ENCODE measurements around the gene ACOT7.

Gene ACOT7

GRCh38 chr1:6360517-6361070 lies 33.0 kb downstream of the ACOT7 start:
- Histone ChIP-seq H3F3A (ENCODE audit: control insufficient read depth, insufficient read depth) (no peaks in the 10 kb centered on the region), H3K4me1 (ENCODE audit: control insufficient read depth, low read length) (no peaks in the 10 kb centered on the region), H3K36me3 (ENCODE audit: control insufficient read depth, low read length) (no peaks in the 10 kb centered on the region), H3K9me2 (replicated peaks; ENCODE audit: control insufficient read depth, low read length) (no peaks in the 10 kb centered on the region), H3K4me2 (ENCODE audit: low read length) (no peak overlapping the region), H3K27me3 (ENCODE audit: control insufficient read depth, low read length) (no peaks in the 10 kb centered on the region), H3K79me2 (ENCODE audit: control insufficient read depth, low read length) (peaks cover 28% of the 10 kb centered on the region), H4K20me1 (ENCODE audit: control insufficient read depth, insufficient read depth, low read depth, low read length) (peaks cover 3% of the 10 kb centered on the region; the same call in 1 of the 2 replicates), H3K4me3 (ENCODE audit: low read length) (no peak overlapping the region), H3K27ac (ENCODE audit: low read depth, low read length) (no peak overlapping the region), H3K9me3 (ENCODE audit: control insufficient read depth, insufficient read depth, low read length) (no peaks in the 10 kb centered on the region)
- TF ChIP-seq, protein P1, sequence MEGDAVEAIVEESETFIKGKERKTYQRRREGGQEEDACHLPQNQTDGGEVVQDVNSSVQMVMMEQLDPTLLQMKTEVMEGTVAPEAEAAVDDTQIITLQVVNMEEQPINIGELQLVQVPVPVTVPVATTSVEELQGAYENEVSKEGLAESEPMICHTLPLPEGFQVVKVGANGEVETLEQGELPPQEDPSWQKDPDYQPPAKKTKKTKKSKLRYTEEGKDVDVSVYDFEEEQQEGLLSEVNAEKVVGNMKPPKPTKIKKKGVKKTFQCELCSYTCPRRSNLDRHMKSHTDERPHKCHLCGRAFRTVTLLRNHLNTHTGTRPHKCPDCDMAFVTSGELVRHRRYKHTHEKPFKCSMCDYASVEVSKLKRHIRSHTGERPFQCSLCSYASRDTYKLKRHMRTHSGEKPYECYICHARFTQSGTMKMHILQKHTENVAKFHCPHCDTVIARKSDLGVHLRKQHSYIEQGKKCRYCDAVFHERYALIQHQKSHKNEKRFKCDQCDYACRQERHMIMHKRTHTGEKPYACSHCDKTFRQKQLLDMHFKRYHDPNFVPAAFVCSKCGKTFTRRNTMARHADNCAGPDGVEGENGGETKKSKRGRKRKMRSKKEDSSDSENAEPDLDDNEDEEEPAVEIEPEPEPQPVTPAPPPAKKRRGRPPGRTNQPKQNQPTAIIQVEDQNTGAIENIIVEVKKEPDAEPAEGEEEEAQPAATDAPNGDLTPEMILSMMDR (IDR thresholded peaks at IDR 0.05; ENCODE audit: low read depth, low read length, poor library complexity, severe bottlenecking), result no peak
- no peak for TF ChIP-seq EZH2phosphoT487 (IDR thresholded peaks at IDR 0.05; ENCODE audit: borderline replicate concordance, low read length)

DNA sequence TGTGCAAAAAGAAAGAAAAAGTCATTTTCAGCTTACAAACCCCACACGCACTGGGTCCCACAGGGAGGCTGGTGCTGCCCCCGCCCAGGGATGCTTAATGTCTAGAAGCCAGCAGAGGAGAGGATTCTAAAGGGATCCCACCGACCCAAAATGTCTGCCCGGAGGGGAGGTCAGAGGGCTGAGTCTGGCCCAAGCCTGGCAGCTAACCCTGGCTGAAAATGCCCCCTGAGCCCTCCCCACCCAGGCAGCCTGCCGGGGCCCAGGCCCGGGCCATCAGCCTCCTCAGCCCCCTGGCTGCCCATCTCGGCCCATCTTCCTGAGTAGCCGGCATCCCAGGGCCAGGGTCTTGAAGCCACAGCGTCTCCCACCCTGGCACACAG lies 33.5 kb downstream of the ACOT7 start:
- H3K36me3 ChIP-seq (ENCODE audit: control insufficient read depth, low read length), result no peaks in the 10 kb centered on the region
- TF ChIP-seq, protein P1 (IDR thresholded peaks at IDR 0.05; ENCODE audit: low read depth, low read length, poor library complexity, severe bottlenecking), result no peak
- TF ChIP-seq EZH2phosphoT487 (IDR thresholded peaks at IDR 0.05; ENCODE audit: borderline replicate concordance, low read length), result no peak
- H3K27ac ChIP-seq (ENCODE audit: low read depth, low read length), result no peak overlapping the region
- H3K4me3 ChIP-seq (ENCODE audit: low read length), result no peak overlapping the region
- no peaks in the 10 kb centered on the region for H3K27me3 ChIP-seq (ENCODE audit: control insufficient read depth, low read length)
- H3K9me2 ChIP-seq (replicated peaks; ENCODE audit: control insufficient read depth, low read length), result no peaks in the 10 kb centered on the region
- no peak overlapping the region for H3K4me2 ChIP-seq (ENCODE audit: low read length)
- no peaks in the 10 kb centered on the region for H3K9me3 ChIP-seq (ENCODE audit: control insufficient read depth, insufficient read depth, low read length)
- H3F3A ChIP-seq (ENCODE audit: control insufficient read depth, insufficient read depth), result no peaks in the 10 kb centered on the region
- H3K4me1 ChIP-seq (ENCODE audit: control insufficient read depth, low read length), result no peaks in the 10 kb centered on the region
- peaks cover 28% of the 10 kb centered on the region for H3K79me2 ChIP-seq (ENCODE audit: control insufficient read depth, low read length)
- peaks cover 3% of the 10 kb centered on the region; the same call in 1 of the 2 replicates for H4K20me1 ChIP-seq (ENCODE audit: control insufficient read depth, insufficient read depth, low read depth, low read length)

GRCh38 chr1:6359216-6360116 lies 34.1 kb downstream of the ACOT7 start:
- no peaks in the 10 kb centered on the region for H3K9me3 ChIP-seq (ENCODE audit: control insufficient read depth, insufficient read depth, low read length)
- H3K4me3 ChIP-seq (ENCODE audit: low read length), result no peak overlapping the region
- H3K4me2 ChIP-seq (ENCODE audit: low read length), result no peak overlapping the region
- TF ChIP-seq EZH2phosphoT487 (IDR thresholded peaks at IDR 0.05; ENCODE audit: borderline replicate concordance, low read length), result no peak
- TF ChIP-seq, protein P1 (IDR thresholded peaks at IDR 0.05; ENCODE audit: low read depth, low read length, poor library complexity, severe bottlenecking), result no peak
- H3K27ac ChIP-seq (ENCODE audit: low read depth, low read length), result no peak overlapping the region
- H3K27me3 ChIP-seq (ENCODE audit: control insufficient read depth, low read length), result no peaks in the 10 kb centered on the region
- H3F3A ChIP-seq (ENCODE audit: control insufficient read depth, insufficient read depth), result no peaks in the 10 kb centered on the region
- H3K79me2 ChIP-seq (ENCODE audit: control insufficient read depth, low read length), result peaks cover 28% of the 10 kb centered on the region
- no peaks in the 10 kb centered on the region for H3K36me3 ChIP-seq (ENCODE audit: control insufficient read depth, low read length)
- no peaks in the 10 kb centered on the region for H3K4me1 ChIP-seq (ENCODE audit: control insufficient read depth, low read length)
- H4K20me1 ChIP-seq (ENCODE audit: control insufficient read depth, insufficient read depth, low read depth, low read length), result peaks cover 3% of the 10 kb centered on the region; the same call in 1 of the 2 replicates
- no peaks in the 10 kb centered on the region for H3K9me2 ChIP-seq (replicated peaks; ENCODE audit: control insufficient read depth, low read length)
